HG02642 (cell line): ENCODE measurements around the gene VSTM1.
"Not testable (repeated sequence)": the region's sequence is repeated elsewhere in the genome, so short reads cannot be mapped to it uniquely, and the experiment has no call there.

ENCODE experiments used
- ATAC-seq: cut with Tn5 transposase; IDR thresholded peaks from one replicate; pipeline ENCODE4 v1.9.1; 2021; ENCODE audit warnings: mild to moderate bottlenecking; ENCODE audit not compliant: unreplicated experiment, poor library complexity

Gene VSTM1

GRCh38 chr19:54074851-54075250 is 11.2 kb upstream of the VSTM1 start:
- ATAC-seq: no peak

GRCh38 chr19:54073829-54074228 is 10.1 kb upstream of the VSTM1 start:
- ATAC-seq: no peak

GRCh38 chr19:54069470-54069869 is 5.8 kb upstream of the VSTM1 start:
- ATAC-seq: no peak

- ATAC-seq: no peak
These were observed 1.1 kb downstream of the VSTM1 start for GRCh38 chr19:54062643-54063042.

- no peak for ATAC-seq
These were observed 16.1 kb downstream of the VSTM1 start for GRCh38 chr19:54047616-54048015.

- ATAC-seq: no peak
These were observed 17.9 kb downstream of the VSTM1 start for GRCh38 chr19:54045771-54046170.

- no peak for ATAC-seq
These were observed 20.7 kb downstream of the VSTM1 start for GRCh38 chr19:54042989-54043388.

GRCh38 chr19:54041969-54042606 is 21.6 kb downstream of the VSTM1 start:
- ATAC-seq: no peak

GRCh38 chr19:54040003-54040402 is 23.7 kb downstream of the VSTM1 start:
- no peak for ATAC-seq

- ATAC-seq: not testable (repeated sequence)
These were observed 27.2 kb downstream of the VSTM1 start for GRCh38 chr19:54036542-54036941.

GRCh38 chr19:54035215-54036178 is 28.2 kb downstream of the VSTM1 start:
- ATAC-seq: no peak

- no peak for ATAC-seq
These were observed 32.7 kb downstream of the VSTM1 start for GRCh38 chr19:54030895-54031586.

- no peak for ATAC-seq
These were observed 33.7 kb downstream of the VSTM1 start for GRCh38 chr19:54029930-54030490.

- ATAC-seq: no peak
These were observed 34.4 kb downstream of the VSTM1 start for GRCh38 chr19:54029301-54029700.

- ATAC-seq: no peak
These were observed 37.0 kb downstream of the VSTM1 start for GRCh38 chr19:54026656-54027055.

GRCh38 chr19:54024660-54025059 is 39.0 kb downstream of the VSTM1 start:
- no peak for ATAC-seq

- no peak for ATAC-seq
These were observed 40.5 kb downstream of the VSTM1 start for GRCh38 chr19:54023191-54023590.

GRCh38 chr19:54021932-54022331 is 41.8 kb downstream of the VSTM1 start:
- no peak for ATAC-seq

GRCh38 chr19:54021363-54021762 is 42.3 kb downstream of the VSTM1 start:
- no peak for ATAC-seq

- ATAC-seq: no peak
These were observed 46.4 kb downstream of the VSTM1 start for GRCh38 chr19:54017261-54017660.
